ENCODE results near the gene NAA60.
"Not testable (repeated sequence)": the region's sequence is repeated elsewhere in the genome, so short reads cannot be mapped to it uniquely, and the experiment has no call there.

Gene NAA60

DNA sequence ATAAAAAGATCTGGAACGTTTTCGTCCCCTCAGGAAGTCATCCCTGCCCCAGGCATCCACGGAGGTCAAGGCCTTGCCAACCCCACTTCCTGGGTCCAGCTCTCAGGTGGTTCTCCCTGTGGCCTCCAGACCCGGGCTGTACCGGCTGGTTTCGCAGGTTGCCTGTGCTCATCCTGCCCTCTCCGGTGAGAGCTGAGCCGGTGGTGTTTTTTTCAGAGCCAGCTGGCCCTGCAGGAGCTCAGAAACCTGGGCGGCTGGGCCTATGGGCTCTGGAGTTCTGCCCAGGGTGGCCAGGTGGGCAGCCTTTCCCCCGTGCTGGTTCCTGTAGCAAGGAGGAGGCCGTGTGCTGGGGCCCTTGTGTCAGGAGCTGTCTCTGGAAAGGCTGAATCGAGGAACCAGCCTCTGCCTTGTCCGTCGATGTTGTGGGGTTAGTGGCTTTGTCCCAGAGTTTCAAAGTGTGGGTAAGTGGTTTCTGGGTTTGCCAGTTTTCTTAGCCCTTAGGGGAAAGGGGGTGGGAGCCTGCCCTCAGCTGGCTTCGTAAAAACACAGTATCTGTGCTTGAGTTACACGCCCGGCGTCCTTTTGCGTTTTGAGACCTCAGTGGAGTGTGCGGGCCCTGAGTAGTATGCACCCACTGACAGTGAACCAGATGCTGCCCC, 28.2 kb downstream of the NAA60 start:
- peak overlapping the region; percentile 50 for H3K27ac Mint-ChIP-seq
- H3K36me3 Mint-ChIP-seq (ENCODE audit: low read depth): peaks cover 43% of the 10 kb centered on the region
- no peak overlapping the region for H3K4me3 Mint-ChIP-seq
- H3K9me3 Mint-ChIP-seq: peaks cover 3% of the 10 kb centered on the region
- no peaks in the 10 kb centered on the region for H3K27me3 Mint-ChIP-seq
- peaks cover 44% of the 10 kb centered on the region for H3K4me1 Mint-ChIP-seq (ENCODE audit: low read depth)
- DNase-seq: no peak

DNA sequence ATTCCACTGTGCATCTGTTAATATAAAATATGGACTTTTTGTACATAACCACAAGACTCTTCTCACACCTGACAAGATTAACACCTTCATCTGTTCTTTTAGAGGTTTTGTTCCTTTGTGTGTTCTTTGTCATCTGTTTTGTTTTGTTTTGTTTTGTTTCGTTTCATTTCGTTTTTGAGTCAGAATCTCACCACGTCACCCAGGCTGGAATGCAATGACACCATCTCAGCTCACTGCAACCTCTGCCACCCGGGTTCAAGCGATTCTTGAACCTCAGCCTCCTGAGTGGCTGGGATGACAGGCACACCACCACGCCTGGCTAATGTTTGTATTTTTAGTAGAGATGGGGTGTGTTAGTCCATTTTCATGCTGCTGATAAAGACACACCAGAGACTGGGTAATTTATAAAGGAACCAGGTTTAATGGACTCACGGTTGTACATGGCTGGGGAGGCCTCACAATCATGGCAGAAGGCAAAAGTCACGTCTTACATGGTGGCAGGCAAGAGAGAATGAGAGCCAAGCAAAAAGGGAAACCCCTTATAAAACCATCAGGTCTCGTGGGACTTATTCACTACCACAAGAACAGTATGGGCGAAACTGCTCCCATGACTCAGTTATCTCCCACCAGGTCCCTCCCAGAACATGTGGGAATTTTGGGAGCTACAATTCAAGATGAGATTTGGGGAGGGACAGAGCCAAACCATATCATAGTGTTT, 29.6 kb downstream of the NAA60 start:
- Mint-ChIP-seq H3K36me3 (ENCODE audit: low read depth) (peaks cover 35% of the 10 kb centered on the region), H3K9me3 (peaks cover 3% of the 10 kb centered on the region), H3K4me1 (ENCODE audit: low read depth) (peaks cover 30% of the 10 kb centered on the region), H3K4me3 (no peak overlapping the region), H3K27me3 (no peaks in the 10 kb centered on the region), H3K27ac (peak overlapping the region; percentile 85)
- no peak for DNase-seq

DNA sequence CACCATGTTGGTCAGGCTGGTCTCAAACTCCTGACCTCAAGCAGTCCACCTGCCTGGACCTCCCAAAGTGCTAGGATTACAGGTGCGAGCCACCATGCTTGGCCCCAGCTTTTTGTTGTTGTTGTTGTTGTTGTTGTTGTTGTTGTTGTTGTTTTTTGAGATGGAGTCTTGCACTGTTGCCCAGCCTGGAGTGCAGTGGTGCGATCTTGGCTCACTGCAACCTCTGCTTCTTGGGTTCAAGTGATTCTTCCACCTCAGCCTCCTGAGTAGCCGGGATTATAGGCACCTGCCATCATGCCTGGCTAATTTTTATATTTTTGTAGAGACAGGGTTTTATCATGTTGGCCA, 30.1 kb downstream of the NAA60 start:
- peaks cover 35% of the 10 kb centered on the region for H3K36me3 Mint-ChIP-seq (ENCODE audit: low read depth)
- not testable (repeated sequence) for H3K27ac Mint-ChIP-seq, DNase-seq, H3K27me3 Mint-ChIP-seq, H3K4me3 Mint-ChIP-seq, H3K9me3 Mint-ChIP-seq
- H3K4me1 Mint-ChIP-seq (ENCODE audit: low read depth): peaks cover 28% of the 10 kb centered on the region

DNA sequence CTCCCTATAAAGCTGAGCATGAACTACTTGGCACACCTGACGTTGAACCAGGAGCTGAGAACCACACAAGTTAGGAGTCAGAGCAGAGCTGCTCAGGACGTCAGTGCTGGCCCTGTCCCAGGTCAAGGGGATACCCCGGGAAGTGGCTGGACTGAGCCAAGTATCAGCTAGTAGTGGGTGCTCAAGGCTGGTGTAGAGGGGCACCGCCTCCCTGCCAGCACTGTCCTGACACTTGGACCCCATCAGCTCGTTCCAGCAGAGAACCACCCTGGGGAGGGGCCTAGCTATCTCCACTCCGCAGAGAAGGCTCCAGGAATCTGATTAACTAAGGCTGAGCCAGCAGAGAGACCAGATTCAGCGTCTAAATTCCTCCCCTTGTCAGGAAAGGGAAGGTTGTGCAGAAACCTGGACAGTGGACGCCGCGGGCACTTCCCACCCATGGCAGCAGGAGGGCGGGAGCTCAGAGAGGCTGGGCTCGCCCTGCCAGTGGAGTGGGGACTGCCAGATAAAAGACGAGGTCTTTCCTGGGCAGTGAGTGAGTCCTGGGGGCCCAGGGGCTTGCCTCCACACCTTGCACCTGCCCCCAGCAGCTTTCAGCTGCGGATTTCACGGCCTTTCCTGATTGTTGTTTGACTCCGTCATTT, 30.8 kb downstream of the NAA60 start:
- DNase-seq: no peak
- H3K4me1 Mint-ChIP-seq (ENCODE audit: low read depth): peaks cover 29% of the 10 kb centered on the region
- peaks cover 42% of the 10 kb centered on the region for H3K36me3 Mint-ChIP-seq (ENCODE audit: low read depth)
- peaks cover 3% of the 10 kb centered on the region for H3K9me3 Mint-ChIP-seq
- H3K27ac Mint-ChIP-seq: no peak overlapping the region
- H3K27me3 Mint-ChIP-seq: no peaks in the 10 kb centered on the region
- no peak overlapping the region for H3K4me3 Mint-ChIP-seq

DNA sequence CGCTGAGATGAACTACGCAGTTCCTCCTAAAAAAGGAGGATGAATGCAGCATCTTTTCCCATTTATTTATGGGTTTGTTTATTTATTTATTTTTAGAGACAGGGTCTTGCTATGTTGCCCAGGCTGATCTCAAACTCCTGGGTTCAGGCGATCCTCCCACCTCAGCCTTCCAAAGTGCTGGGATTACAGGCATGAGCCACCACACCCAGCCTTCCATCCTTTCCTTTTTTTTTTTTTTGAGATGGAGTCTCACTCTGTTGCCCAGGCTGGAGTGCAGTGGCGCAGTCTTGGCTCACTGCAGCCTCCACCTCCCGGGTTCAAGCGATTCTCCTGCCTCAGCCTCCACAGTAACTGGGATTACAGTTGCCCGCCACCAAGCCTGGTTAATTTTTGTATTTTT, 31.4 kb downstream of the NAA60 start:
- Mint-ChIP-seq H3K4me1 (ENCODE audit: low read depth) (peaks cover 32% of the 10 kb centered on the region), H3K36me3 (ENCODE audit: low read depth) (peaks cover 48% of the 10 kb centered on the region)
- not testable (repeated sequence) for H3K27ac Mint-ChIP-seq, H3K27me3 Mint-ChIP-seq, DNase-seq, H3K4me3 Mint-ChIP-seq, H3K9me3 Mint-ChIP-seq

DNA sequence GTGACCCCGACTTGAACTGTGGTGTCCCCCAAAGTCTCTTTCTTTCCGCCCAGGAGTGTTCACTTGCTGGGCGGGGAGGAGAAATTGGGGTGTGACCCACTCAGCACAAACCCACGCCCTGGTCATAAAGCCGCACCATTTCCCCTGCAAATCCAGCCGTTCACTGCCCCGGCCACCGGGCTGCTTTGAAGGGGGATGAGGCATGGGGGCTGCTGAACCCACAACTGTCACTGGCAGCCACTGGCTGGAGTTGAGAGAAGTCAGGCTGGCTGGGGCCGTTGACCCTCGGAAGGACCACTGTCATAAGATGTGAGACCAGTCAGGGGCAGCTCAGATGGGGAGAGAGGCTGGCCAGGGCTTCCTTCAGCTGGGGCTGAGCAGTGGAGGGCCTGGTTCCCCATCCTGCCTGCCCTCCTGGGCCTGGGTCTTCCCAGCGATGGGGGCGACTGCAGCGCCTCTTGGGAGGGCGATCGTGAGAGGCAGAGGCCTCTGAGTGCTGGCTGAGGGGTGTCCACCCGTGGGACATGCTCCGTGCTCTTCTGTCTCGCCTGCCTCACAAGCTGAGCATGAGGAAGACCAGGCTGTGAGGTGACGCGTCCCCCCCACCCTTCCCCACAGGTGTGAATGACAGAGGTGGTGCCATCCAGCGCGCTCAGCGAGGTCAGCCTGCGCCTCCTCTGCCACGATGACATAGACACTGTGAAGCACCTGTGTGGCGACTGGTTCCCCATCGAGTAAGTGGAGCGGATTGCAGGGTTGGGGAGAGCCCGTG, 32.3 kb downstream of the NAA60 start:
- peaks cover 3% of the 10 kb centered on the region for H3K9me3 Mint-ChIP-seq
- DNase-seq: no peak
- H3K27me3 Mint-ChIP-seq: no peaks in the 10 kb centered on the region
- H3K4me1 Mint-ChIP-seq (ENCODE audit: low read depth): peaks cover 31% of the 10 kb centered on the region
- H3K36me3 Mint-ChIP-seq (ENCODE audit: low read depth): peaks cover 50% of the 10 kb centered on the region
- H3K4me3 Mint-ChIP-seq: no peak overlapping the region
- no peak overlapping the region for H3K27ac Mint-ChIP-seq

DNA sequence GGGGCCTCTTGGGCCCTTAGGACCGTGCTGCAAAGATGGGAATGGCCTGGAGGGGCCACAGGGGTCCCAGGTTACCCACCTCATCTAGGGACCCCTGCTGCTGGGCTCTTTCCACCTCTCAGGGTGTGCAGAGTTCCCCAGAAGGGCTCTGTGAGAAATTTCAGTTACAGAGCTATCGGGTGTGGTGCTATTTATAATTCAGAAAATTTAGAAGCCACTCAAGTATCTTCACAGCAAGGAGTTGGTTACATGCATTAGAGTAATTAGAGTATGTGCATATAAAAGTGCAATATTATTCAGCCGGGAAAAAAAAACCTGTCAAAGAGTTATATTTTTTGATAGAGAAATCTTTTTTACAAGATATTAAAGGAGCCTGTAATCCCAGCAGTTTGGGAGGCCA, 32.9 kb downstream of the NAA60 start:
- Mint-ChIP-seq H3K27ac (no peak overlapping the region), H3K36me3 (ENCODE audit: low read depth) (peaks cover 55% of the 10 kb centered on the region)

DNA sequence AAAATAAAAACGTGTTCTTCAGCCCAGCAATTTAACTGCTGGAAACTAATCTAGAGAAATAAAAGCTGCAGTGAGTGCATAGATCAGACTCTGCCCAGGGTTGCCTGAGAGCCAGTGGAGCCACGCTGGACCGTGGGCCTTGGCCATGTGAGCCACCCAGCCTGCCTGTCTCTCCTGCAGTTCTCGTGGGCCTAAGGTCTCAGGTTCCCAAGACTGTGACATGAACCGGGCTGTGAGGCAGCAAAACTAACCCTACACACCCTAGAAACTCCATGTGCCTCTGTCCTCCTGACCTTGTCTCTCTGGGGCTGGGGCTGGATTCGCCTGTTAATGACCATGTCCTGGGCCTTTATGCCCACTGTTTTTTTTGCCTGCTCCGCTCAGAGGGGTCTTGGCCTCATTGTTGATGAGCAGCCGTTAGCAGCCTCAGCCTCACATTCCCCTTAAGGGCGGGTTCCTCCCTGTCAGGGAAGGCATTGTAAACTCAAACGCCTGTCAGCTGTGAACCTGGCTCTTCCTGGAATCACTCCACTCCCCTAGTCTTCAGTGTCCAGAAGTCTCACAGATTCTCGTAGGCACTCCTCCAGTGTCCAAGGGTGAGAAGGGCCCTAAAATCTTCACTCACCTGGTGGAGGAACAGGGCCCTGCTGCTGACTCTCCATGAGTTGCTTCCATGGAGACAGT, 34.9 kb downstream of the NAA60 start:
- H3K4me3 Mint-ChIP-seq: no peak overlapping the region
- H3K27me3 Mint-ChIP-seq: no peaks in the 10 kb centered on the region
- no peaks in the 10 kb centered on the region for H3K9me3 Mint-ChIP-seq
- H3K27ac Mint-ChIP-seq: peak overlapping the region; percentile 57
- H3K4me1 Mint-ChIP-seq (ENCODE audit: low read depth): peaks cover 21% of the 10 kb centered on the region
- no peak for DNase-seq
- peaks cover 60% of the 10 kb centered on the region for H3K36me3 Mint-ChIP-seq (ENCODE audit: low read depth)

More for the DNA sequence above, 32.9 kb downstream of the NAA60 start:
- no peak for DNase-seq
- H3K9me3 Mint-ChIP-seq: peaks cover 3% of the 10 kb centered on the region
- H3K4me1 Mint-ChIP-seq (ENCODE audit: low read depth): peaks cover 32% of the 10 kb centered on the region
- no peak overlapping the region for H3K4me3 Mint-ChIP-seq
- H3K27me3 Mint-ChIP-seq: no peaks in the 10 kb centered on the region

DNA sequence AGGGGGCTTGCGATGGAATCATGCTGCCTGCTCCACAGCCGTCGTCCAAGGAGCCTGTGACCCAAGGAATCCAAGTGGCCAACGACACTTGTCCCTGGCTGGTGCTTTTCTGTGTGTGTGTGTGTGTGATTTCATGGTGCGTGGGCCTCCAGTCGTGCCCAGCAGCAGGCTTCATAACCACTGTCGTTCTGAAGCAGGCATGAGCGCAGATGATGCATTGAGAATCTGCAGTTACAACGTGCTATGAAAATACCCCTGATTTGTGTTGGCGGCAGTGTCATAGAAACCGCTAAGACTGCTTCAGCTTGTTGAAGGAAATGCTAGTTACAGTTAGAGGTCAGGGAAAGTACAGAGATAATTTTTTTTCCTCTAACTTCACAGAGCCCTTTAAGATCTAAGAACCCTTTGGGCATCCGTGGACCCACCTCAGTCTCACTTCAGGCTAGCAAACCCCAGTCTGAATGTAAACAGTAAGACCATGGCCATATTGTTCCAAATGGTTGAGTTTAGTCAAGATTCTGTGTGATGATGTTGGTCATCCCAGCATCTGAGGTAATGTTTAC, 36.3 kb downstream of the NAA60 start:
- Mint-ChIP-seq H3K4me1 (ENCODE audit: low read depth) (peaks cover 20% of the 10 kb centered on the region), H3K9me3 (no peaks in the 10 kb centered on the region), H3K27me3 (no peaks in the 10 kb centered on the region), H3K27ac (peak overlapping the region; percentile 72), H3K36me3 (ENCODE audit: low read depth) (peaks cover 73% of the 10 kb centered on the region), H3K4me3 (no peak overlapping the region)
- DNase-seq: no peak

DNA sequence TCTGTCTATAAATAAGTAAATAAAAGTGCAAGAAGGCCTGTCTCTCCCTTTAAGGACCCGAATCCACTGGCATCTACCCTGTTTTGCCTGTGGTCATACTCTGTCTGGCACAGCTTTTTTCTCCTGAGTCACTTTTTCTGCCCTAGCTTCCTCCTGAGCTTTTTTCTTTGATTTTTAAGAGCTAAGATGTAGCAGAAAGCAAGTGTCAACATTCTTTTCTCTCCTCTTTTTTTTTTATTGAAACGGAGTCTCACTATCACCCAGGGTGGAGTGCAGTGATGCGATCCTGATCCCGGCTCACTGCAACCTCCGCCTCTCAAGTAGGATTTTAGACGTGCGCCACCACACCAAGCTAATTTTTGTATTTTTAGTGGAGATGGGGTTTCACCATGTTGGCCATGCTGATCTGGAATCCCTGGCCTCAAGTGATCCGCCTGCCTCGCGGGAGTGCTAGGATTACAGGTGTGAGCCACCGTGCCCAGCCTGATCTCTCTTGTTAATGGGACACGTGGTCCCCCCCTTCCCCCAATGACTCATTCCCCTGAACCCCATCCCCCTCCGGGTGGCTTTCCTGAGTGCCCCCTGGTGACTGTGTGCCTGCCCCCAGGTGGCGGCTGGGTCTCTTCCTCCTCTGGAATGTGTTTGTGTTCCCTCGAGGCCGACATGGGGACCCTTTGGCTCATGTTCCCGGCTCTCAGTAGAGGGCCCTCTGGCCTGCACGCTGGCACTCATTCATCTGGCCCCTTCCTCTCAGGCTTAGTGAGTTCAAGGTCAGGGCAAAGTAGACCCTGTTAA, 37.6 kb downstream of the NAA60 start:
- no peak for DNase-seq
- H3K4me3 Mint-ChIP-seq: no peak overlapping the region
- peaks cover 20% of the 10 kb centered on the region for H3K4me1 Mint-ChIP-seq (ENCODE audit: low read depth)
- H3K9me3 Mint-ChIP-seq: no peaks in the 10 kb centered on the region
- H3K27me3 Mint-ChIP-seq: no peaks in the 10 kb centered on the region
- peak overlapping the region; percentile 68 for H3K27ac Mint-ChIP-seq
- H3K36me3 Mint-ChIP-seq (ENCODE audit: low read depth): peaks cover 79% of the 10 kb centered on the region

DNA sequence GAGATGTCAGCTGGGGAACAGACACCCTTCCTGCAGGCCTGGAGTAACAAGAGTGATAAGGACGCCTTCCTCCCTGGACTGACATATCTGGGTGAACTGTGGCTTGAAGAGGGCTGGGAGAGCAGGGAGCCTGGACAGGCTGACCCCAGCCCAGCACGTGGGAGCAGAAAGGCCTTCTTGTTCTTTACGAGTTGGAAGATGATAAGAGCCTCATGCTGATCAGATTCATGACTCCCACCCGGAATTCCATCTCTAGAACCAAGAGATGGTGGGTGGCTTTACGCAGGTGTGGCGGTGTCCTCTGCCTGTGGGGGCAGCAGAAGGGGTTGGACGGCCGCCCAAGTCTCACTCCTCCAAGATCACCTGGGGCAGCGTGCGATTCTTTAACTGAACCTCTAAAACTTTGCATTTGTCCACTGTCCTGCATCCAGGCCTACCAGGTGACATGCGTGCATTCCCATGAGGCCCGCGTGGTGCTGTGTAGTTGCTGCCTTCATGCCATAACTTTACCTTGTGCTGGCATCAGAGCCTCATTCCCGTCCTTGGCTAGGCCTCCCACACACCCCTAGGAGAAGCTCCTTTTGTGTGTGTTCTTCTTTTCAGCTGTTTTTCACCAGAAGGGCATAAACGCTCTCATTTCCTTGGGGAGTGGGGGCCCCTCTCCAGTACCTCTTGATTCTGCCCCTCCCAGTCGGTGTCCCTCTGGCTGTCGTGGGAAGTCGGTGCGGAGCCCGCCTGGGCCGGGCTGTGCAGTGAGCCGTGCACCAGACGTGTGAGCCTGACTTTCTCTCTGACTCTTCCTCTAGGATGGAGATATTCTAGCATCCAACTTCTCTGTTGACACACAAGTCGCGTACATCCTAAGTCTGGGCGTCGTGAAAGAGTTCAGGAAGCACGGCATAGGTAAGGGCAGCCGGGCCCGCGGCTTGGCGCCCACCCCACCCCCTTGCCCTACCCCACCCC, 38.5 kb downstream of the NAA60 start:
- no peaks in the 10 kb centered on the region for H3K27me3 Mint-ChIP-seq

DNA sequence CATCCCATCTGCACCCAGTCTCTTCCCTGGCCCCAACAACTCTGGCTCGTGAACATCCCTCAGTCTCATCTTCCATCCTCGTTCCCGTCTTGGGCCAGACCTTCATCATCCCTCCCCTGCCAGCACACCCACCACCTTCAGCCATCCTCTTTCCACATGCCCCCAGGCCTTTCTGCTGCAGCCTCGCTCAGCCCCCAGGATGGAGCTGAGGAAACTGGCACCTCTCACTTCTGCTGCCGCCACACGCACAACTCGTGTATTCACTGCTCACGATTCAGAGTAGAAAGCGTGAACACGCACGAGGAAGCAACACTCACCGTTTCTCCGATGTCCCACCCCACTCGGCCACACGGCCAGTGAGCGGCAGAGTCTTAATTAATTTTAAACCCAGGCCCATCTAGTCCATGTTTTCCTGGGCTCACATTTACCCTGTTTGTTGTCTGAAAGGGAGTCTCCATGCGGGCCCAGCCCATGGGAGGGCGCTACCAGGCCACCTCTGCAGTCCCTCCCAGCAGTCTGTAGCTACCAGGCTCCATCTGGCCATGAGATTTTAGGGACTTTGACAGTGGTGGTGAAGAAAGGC, 39.3 kb downstream of the NAA60 start:
- no peak overlapping the region for H3K27ac Mint-ChIP-seq
- H3K4me1 Mint-ChIP-seq (ENCODE audit: low read depth): peaks cover 20% of the 10 kb centered on the region
- peaks cover 83% of the 10 kb centered on the region for H3K36me3 Mint-ChIP-seq (ENCODE audit: low read depth)
- no peak overlapping the region for H3K4me3 Mint-ChIP-seq
- H3K27me3 Mint-ChIP-seq: no peaks in the 10 kb centered on the region
- DNase-seq: no peak
- H3K9me3 Mint-ChIP-seq: no peaks in the 10 kb centered on the region

More for the DNA sequence above, 38.5 kb downstream of the NAA60 start:
- peak overlapping the region; percentile 66 for H3K27ac Mint-ChIP-seq
- H3K4me3 Mint-ChIP-seq: no peak overlapping the region
- peaks cover 82% of the 10 kb centered on the region for H3K36me3 Mint-ChIP-seq (ENCODE audit: low read depth)
- peaks cover 20% of the 10 kb centered on the region for H3K4me1 Mint-ChIP-seq (ENCODE audit: low read depth)
- no peaks in the 10 kb centered on the region for H3K9me3 Mint-ChIP-seq
- no peak for DNase-seq

Measured in activated T-cell treated with anti-CD3 and anti-CD28 coated beads, Interleukin-2, amount 50 U/mL, for 24 hours (primary cell).